Nephron (organoid): ENCODE results near the gene EPM2A.

Experiments
- H3K27ac Mint-ChIP-seq, 3 experiments: 2 replicates each; pipeline ENCODE4 v1.8.0; 2020; ENCODE audit warnings: mixed read lengths in 3 of 3, mild to moderate bottlenecking in 2 of 3, moderate library complexity in 1 of 3
- H3K27me3 Mint-ChIP-seq: 2 replicates; pipeline ENCODE4 v1.8.0; 2021; ENCODE audit warnings: low read depth, mild to moderate bottlenecking, moderate library complexity, mixed read lengths
- H3K36me3 Mint-ChIP-seq: 2 replicates; pipeline ENCODE4 v1.8.0; 2020; ENCODE audit warnings: low read depth, mixed read lengths
- H3K4me1 Mint-ChIP-seq: 2 replicates; pipeline ENCODE4 v1.8.0; 2020; ENCODE audit warnings: mixed read lengths
- H3K4me3 Mint-ChIP-seq, 3 experiments: 2 replicates each; pipeline ENCODE4 v1.8.0; 2020; ENCODE audit warnings: mild to moderate bottlenecking in 3 of 3, mixed read lengths in 3 of 3, moderate library complexity in 2 of 3
- H3K9me3 Mint-ChIP-seq: 2 replicates; pipeline ENCODE4 v1.8.0; 2020; ENCODE audit warnings: mixed read lengths
- CTCF ChIP-seq, 3 experiments: fragments of 200-600 bp; sonication (generic); IDR thresholded peaks; one replicate each; pipeline ENCODE4 v1.5.0; 2021; ENCODE audit warnings: antibody characterized with exemption in 3 of 3; ENCODE audit not compliant: unreplicated experiment in 3 of 3

Gene EPM2A

GRCh38 chr6:145689529-145689928 is 45.8 kb downstream of the EPM2A start:
- Mint-ChIP-seq H3K4me1 (peaks cover 4% of the 10 kb centered on the region), H3K27me3 (no peaks in the 10 kb centered on the region), H3K36me3 (peaks cover 10% of the 10 kb centered on the region), H3K27ac (no peak overlapping the region), H3K4me3 (no peak overlapping the region), H3K9me3 (peaks cover 13% of the 10 kb centered on the region)
- TF ChIP-seq CTCF (IDR thresholded peaks at IDR 0.05; ENCODE audit: unreplicated experiment in 3 of 3), result no peak

GRCh38 chr6:145688493-145688905 is 46.8 kb downstream of the EPM2A start:
- peaks cover 12% of the 10 kb centered on the region for H3K36me3 Mint-ChIP-seq
- no peak overlapping the region for H3K27ac Mint-ChIP-seq
- no peak for TF ChIP-seq CTCF (IDR thresholded peaks at IDR 0.05; ENCODE audit: unreplicated experiment in 3 of 3)
- H3K4me1 Mint-ChIP-seq, result peaks cover 4% of the 10 kb centered on the region
- H3K27me3 Mint-ChIP-seq, result no peaks in the 10 kb centered on the region
- H3K9me3 Mint-ChIP-seq, result peaks cover 13% of the 10 kb centered on the region
- H3K4me3 Mint-ChIP-seq, result no peak overlapping the region

- Mint-ChIP-seq H3K4me1 (peaks cover 4% of the 10 kb centered on the region), H3K27me3 (no peaks in the 10 kb centered on the region), H3K27ac (no peak overlapping the region), H3K4me3 (no peak overlapping the region), H3K36me3 (peaks cover 24% of the 10 kb centered on the region), H3K9me3 (peaks cover 11% of the 10 kb centered on the region)
- TF ChIP-seq CTCF (IDR thresholded peaks at IDR 0.05; ENCODE audit: unreplicated experiment in 3 of 3), result no peak
Observed at GRCh38 chr6:145685932-145686331, 49.4 kb downstream of the EPM2A start.

GRCh38 chr6:145681965-145682364 is 53.4 kb downstream of the EPM2A start:
- no peak overlapping the region for H3K27ac Mint-ChIP-seq
- H3K4me1 Mint-ChIP-seq, result peaks cover 4% of the 10 kb centered on the region
- no peak for TF ChIP-seq CTCF (IDR thresholded peaks at IDR 0.05; ENCODE audit: unreplicated experiment in 3 of 3)
- peaks cover 44% of the 10 kb centered on the region for H3K36me3 Mint-ChIP-seq
- H3K9me3 Mint-ChIP-seq, result peaks cover 34% of the 10 kb centered on the region
- no peak overlapping the region for H3K4me3 Mint-ChIP-seq
- H3K27me3 Mint-ChIP-seq, result no peaks in the 10 kb centered on the region

- H3K4me3 Mint-ChIP-seq, result no peak overlapping the region
- no peaks in the 10 kb centered on the region for H3K4me1 Mint-ChIP-seq
- no peaks in the 10 kb centered on the region for H3K27me3 Mint-ChIP-seq
- TF ChIP-seq CTCF (IDR thresholded peaks at IDR 0.05; ENCODE audit: unreplicated experiment in 3 of 3), result no peak
- peaks cover 26% of the 10 kb centered on the region for H3K9me3 Mint-ChIP-seq
- no peak overlapping the region for H3K27ac Mint-ChIP-seq
- peaks cover 30% of the 10 kb centered on the region for H3K36me3 Mint-ChIP-seq
Observed at GRCh38 chr6:145673504-145673903, 61.8 kb downstream of the EPM2A start.

- Mint-ChIP-seq H3K27ac (no peak overlapping the region), H3K4me3 (no peak overlapping the region), H3K36me3 (peaks cover 2% of the 10 kb centered on the region), H3K9me3 (peaks cover 1% of the 10 kb centered on the region), H3K4me1 (no peaks in the 10 kb centered on the region), H3K27me3 (no peaks in the 10 kb centered on the region)
- TF ChIP-seq CTCF (IDR thresholded peaks at IDR 0.05; ENCODE audit: unreplicated experiment in 3 of 3), result no peak
Observed at GRCh38 chr6:145670311-145670710, 65.0 kb downstream of the EPM2A start.
